Gastrocnemius medialis (tissue), 4 donors: ENCODE measurements around the gene ZBTB46. TPM values are rescaled to one million over a fixed set of nuclear protein-coding genes. Genes with fewer than 3 reads are reported as not detected.

Source experiments
- ATAC-seq, 2 donors: fragments of 150-250 bp; one replicate each; pipeline ENCODE4 v1.9.1; 2016
- DNase-seq, 2 donors: peaks; one replicate each; pipeline ENCODE4 v3.0.0-alpha.2; 2019
- H3K27ac ChIP-seq, 4 donors: fragments of 200-600 bp; sonication (generic); 1 replicate in 1 of 4; 2 replicates in 3 of 4; pipeline ENCODE4 v1.5.1; 2016 to 2018; ENCODE audit warnings: mild to moderate bottlenecking in 2 of 4, moderate library complexity in 1 of 4
- H3K27me3 ChIP-seq, 3 donors: fragments of 200-600 bp; sonication (generic) in 2 of 3; 1 replicate in 1 of 3; 2 replicates in 2 of 3; pipeline versions ENCODE4 v1.5.1 to v1.6.0; 2016 to 2019; ENCODE audit warnings: mild to moderate bottlenecking in 1 of 3, moderate library complexity in 1 of 3
- H3K36me3 ChIP-seq, 2 donors: fragments of 200-600 bp; sonication (generic) in 1 of 2; one replicate each; pipeline ENCODE4 v1.5.1; 2017 to 2018
- H3K4me1 ChIP-seq, 2 donors: fragments of 200-600 bp; sonication (generic) in 1 of 2; one replicate each; pipeline ENCODE4 v1.5.1; 2016 to 2017; ENCODE audit warnings: mild to moderate bottlenecking in 2 of 2
- H3K4me3 ChIP-seq, 4 donors: fragments of 200-600 bp; sonication (generic) in 3 of 4; 1 replicate in 1 of 4; 2 replicates in 3 of 4; pipeline ENCODE4 v1.5.1; 2016 to 2019; ENCODE audit warnings: mild to moderate bottlenecking in 2 of 4
- H3K9me3 ChIP-seq, 3 donors: fragments of 200-600 bp; sonication (generic) in 2 of 3; 1 replicate in 1 of 3; 2 replicates in 2 of 3; pipeline ENCODE4 v1.5.1; 2016 to 2019
- POLR2A ChIP-seq, 2 donors: fragments of 450-650 bp; IDR thresholded peaks; one replicate each; pipeline ENCODE4 v1.6.1; 2017; ENCODE audit warnings: antibody characterized with exemption in 2 of 2, mild to moderate bottlenecking in 2 of 2, moderate library complexity in 2 of 2
- in situ Hi-C, 4 donors: fragments of 200-750 bp; cut with MboI; loops; one replicate each; pipeline versions ENCODE4 v1.15.0 to v1.8.0; 2017; ENCODE audit warnings: low sequenced_read_pairs in 4 of 4
- intact Hi-C: fragments of 100-400 bp; cut with DNase I; formaldehyde crosslinking; loops from one replicate; pipeline ENCODE4 v1.15.1; 2023; ENCODE audit warnings: low total_unique reads
- total RNA-seq, 4 donors: library from RNA; depleted of rRNA; stranded (reverse); fragments of >200 nt; gene quantifications; one replicate each; pipeline versions ENCODE4 v1.1.0 to v1.2.3, GENCODE V29; 2016
- TF ChIP-seq, protein P1 (sequence below), 5 experiments: fragments of 450-650 bp in 3 of 5; fragments of 200-600 bp in 2 of 5; sonication (generic) in 2 of 5; IDR thresholded peaks in 4 of 5; conservative IDR thresholded peaks in 1 of 5; 1 replicate in 4 of 5; 2 replicates in 1 of 5; pipeline ENCODE4 v1.5.1; 2016 to 2019; ENCODE audit warnings: antibody characterized with exemption in 5 of 5, mild to moderate bottlenecking in 3 of 5, moderate library complexity in 3 of 5

The ZBTB46 gene
- total RNA-seq, 4 donors from 2014 or later: 4.3 to 7.1 (median 5.6) TPM

DNA sequence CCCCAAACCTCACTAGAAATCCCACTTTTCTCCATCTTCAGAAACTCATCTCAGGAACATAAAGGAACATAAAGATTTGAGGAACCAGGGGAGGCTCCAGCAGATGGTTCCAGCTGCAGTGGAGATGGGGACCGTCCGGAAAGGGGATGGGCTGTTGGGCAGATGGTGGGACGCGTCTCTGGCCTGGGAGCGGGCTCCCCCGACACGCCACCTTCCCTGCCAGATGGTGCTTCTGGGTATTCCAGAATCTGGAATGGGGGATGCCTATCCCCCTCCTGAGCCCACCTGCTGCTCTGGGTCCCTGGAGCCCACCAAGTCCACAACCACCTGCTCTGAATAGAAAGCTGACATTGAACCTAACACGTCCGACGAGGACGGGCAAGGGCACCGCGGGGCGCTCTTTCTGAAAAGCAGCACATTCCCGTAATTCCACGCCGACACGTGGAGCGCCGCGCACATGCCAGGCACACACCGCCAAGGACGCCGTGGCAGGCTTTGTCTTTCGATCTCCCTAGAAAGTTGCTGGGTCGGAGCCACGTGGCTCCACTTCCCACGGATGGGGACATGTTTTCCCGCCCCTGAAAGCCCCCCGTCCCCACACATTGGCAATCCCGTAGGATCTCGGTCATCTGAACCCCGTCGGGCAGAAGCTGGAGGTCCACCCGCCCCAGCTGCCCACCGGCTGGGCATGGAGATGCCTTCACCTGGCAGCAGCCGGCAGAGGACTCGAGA is 64.2 kb downstream of the ZBTB46 start:
- no peak overlapping the region for H3K27ac ChIP-seq
- H3K36me3 ChIP-seq: no peaks in the 10 kb centered on the region
- H3K9me3 ChIP-seq: no peaks in the 10 kb centered on the region
- in situ Hi-C loops: no loop called here
- no peaks in the 10 kb centered on the region for H3K27me3 ChIP-seq
- H3K4me3 ChIP-seq: no peak overlapping the region
- intact Hi-C loops: no loop called here
- H3K4me1 ChIP-seq: peaks cover 0 to 6% of the 10 kb centered on the region in 2 donors
- no peak for DNase-seq
- TF ChIP-seq, protein P1, sequence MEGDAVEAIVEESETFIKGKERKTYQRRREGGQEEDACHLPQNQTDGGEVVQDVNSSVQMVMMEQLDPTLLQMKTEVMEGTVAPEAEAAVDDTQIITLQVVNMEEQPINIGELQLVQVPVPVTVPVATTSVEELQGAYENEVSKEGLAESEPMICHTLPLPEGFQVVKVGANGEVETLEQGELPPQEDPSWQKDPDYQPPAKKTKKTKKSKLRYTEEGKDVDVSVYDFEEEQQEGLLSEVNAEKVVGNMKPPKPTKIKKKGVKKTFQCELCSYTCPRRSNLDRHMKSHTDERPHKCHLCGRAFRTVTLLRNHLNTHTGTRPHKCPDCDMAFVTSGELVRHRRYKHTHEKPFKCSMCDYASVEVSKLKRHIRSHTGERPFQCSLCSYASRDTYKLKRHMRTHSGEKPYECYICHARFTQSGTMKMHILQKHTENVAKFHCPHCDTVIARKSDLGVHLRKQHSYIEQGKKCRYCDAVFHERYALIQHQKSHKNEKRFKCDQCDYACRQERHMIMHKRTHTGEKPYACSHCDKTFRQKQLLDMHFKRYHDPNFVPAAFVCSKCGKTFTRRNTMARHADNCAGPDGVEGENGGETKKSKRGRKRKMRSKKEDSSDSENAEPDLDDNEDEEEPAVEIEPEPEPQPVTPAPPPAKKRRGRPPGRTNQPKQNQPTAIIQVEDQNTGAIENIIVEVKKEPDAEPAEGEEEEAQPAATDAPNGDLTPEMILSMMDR (IDR thresholded peaks at IDR 0.05 in 4 of 5, conservative IDR thresholded peaks at IDR 0.05 in 1 of 5): no peak
- no peak for TF ChIP-seq POLR2A (IDR thresholded peaks at IDR 0.05)
- no peak for ATAC-seq

DNA sequence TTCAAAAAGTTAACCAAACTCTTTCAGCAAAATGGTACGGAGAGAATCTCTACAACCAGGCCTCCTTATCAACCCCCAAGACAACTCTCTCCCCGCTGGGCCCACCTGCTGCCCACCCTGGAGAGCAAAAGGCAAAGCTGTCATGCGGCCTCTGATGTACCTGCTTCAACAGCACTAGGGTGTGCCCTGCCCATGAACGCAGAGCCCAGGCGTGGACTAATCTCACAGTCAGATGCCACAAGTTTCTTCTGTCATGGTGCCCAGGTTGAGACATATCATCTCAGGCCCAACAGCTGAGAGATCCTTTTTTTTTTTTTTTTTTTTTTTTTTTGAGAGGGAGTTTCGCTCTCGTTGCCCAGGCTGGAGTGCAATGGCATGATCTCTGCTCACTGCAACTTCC is 65.2 kb downstream of the ZBTB46 start:
- in situ Hi-C loops: no loop called here
- Histone ChIP-seq H3K36me3 (no peaks in the 10 kb centered on the region), H3K9me3 (no peaks in the 10 kb centered on the region), H3K27me3 (no peaks in the 10 kb centered on the region), H3K4me1 (peaks cover 0 to 6% of the 10 kb centered on the region in 2 donors), H3K4me3 (no peak overlapping the region), H3K27ac (no peak overlapping the region)
- peak in 1 of 2 donors; percentile 51 for DNase-seq
- intact Hi-C loops: no loop called here
- ATAC-seq: peak; percentile 59 to 78
- TF ChIP-seq, protein P1 (IDR thresholded peaks at IDR 0.05 in 4 of 5, conservative IDR thresholded peaks at IDR 0.05 in 1 of 5): no peak
- no peak for TF ChIP-seq POLR2A (IDR thresholded peaks at IDR 0.05)

DNA sequence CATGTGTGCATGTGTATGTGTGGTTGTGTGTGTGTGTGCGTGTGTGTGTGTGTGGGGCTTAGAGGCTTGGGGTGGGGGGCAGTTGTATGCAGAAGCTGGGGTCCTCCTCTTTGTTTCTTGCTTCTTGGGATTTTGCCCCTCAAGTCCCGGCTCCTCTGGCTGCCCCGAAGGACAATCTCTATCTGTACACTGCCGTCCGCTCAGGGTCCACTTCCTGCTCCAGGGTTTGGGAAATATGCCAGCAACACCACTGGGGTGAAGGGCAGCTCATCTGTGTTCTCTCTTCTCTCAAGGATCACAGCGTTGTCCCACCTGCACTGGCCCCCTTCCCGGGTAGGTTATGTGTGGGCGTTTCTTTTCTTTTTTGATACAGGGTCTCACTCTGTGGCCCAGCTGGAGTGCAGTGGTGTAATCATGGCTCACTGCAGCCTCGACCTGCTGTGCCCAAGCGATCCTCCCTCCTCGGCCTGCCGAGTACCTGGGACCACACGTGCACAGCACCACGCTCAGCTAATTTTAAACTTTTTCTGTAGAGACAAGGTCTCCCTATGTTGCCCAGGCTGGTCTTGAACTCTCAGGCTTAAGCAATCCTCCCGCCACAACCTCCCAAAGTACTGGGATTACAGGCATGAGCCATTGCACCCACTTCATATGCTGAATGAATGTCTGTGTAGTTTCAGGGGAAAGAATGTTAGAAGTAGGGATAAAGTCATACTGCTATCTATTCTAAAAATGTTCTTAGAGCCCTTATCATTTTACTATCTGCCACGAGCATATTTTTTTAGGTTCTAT is 65.8 kb downstream of the ZBTB46 start:
- H3K36me3 ChIP-seq: no peaks in the 10 kb centered on the region
- no peak for ATAC-seq
- H3K9me3 ChIP-seq: no peaks in the 10 kb centered on the region
- no peak for TF ChIP-seq POLR2A (IDR thresholded peaks at IDR 0.05)
- TF ChIP-seq, protein P1 (IDR thresholded peaks at IDR 0.05 in 4 of 5, conservative IDR thresholded peaks at IDR 0.05 in 1 of 5): no peak
- H3K27me3 ChIP-seq: no peaks in the 10 kb centered on the region
- no peak overlapping the region for H3K4me3 ChIP-seq
- in situ Hi-C loops (no loop called here), intact Hi-C loops (no loop called here)
- no peak for DNase-seq
- no peak overlapping the region for H3K27ac ChIP-seq
- H3K4me1 ChIP-seq: peaks cover 0 to 6% of the 10 kb centered on the region in 2 donors

DNA sequence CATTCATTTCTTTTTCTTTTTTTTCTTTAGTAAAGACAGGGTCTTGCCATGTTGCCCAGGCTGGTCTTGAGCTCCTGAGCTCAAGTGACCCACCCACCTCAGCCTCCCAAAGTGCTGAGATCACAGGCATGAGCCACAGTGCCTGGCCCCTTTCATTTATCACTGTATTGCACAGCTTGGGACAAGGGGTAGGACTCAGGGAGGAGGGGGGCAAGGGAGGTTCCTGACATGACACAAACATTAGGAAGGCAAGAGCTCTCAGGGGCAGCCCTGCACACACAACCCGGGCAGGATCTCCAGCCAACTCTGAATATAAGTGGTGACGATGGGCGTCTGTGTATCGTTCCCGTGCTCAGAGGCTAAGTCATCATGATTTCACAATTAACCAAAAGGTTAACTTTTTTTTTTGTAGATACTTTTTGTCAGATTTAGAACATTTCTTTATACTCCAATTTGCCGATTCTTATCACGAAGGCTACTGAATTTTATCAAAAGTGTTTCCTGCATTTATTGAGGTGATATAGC is 71.6 kb downstream of the ZBTB46 start:
- Histone ChIP-seq H3K9me3 (no peaks in the 10 kb centered on the region), H3K27ac (no peak overlapping the region), H3K27me3 (no peaks in the 10 kb centered on the region), H3K4me1 (no peaks in the 10 kb centered on the region), H3K4me3 (no peak overlapping the region), H3K36me3 (no peaks in the 10 kb centered on the region)
- no peak for DNase-seq
- in situ Hi-C loops (no loop called here), intact Hi-C loops (no loop called here)
- no peak for ATAC-seq
- TF ChIP-seq, protein P1 (IDR thresholded peaks at IDR 0.05 in 4 of 5, conservative IDR thresholded peaks at IDR 0.05 in 1 of 5): no peak
- TF ChIP-seq POLR2A (IDR thresholded peaks at IDR 0.05): no peak
